CD4-positive, alpha-beta T cell treated with Interleukin-15 for 4 hours (primary cell): ENCODE results near the gene TMEM131.

Experiments used
- DNase-seq: peaks from one replicate; pipeline ENCODE4 v3.0.0-alpha.2; 2020; ENCODE audit warnings: low spot score

TMEM131 gene

DNA sequence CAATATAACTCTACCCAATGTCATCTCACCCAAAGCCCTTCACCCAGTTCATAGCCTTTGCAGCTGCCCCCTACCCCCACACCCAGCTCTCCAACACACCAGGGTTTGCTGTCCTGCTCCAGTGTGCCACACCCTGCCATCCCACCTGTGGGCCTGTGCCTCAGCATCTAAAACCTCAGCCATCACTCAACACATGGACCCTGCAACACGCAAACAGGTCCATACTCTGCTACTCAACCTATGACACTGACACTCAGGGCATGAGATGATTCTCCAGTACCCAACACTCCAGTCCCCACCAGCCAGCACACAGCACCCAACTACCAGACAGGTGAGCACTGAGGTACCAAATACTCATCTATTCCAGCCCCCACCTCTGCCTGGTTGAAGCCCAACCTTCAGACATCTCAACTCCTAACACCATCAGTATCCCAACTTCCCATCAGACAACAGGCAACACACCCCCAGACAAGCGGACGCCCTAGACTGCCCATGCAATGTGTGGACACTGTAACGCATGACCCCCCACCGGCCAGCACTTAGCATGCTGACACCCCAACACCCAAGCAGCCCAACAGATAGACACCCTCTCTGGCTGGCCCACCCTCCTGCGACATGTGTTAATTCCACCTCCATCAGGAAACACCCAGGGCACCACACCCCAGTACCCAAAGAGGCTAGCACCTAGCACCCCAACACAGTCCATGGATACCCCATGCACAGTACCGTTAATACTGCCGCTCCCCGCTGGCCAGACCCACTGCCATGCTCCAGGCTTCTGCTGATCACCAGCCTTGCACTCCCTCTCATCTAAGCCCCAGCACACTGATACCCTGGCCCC is 257.3 kb downstream of the TMEM131 start:
- no peak for DNase-seq

DNA sequence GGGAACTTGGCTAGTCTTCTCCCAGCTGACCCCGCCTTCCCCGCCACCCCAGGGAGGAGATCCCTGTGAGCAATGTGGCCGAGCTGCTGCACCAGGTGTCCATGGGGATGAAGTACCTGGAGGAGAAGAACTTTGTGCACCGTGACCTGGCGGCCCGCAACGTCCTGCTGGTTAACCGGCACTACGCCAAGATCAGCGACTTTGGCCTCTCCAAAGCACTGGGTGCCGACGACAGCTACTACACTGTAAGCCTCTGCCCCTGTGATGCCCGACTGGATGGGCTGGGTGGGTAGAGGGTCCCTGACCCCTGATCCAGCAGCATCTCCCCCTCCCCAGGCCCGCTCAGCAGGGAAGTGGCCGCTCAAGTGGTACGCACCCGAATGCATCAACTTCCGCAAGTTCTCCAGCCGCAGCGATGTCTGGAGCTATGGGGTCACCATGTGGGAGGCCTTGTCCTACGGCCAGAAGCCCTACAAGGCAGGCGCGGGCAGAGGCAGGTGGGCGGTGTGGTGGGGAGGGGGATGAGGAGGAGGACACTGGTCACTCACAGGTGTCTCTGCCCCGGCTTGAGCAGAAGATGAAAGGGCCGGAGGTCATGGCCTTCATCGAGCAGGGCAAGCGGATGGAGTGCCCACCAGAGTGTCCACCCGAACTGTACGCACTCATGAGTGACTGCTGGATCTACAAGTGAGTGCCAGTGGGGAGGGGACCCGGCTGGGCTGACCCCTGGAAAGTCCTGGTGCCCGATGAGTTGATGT is 258.1 kb downstream of the TMEM131 start:
- no peak for DNase-seq

DNA sequence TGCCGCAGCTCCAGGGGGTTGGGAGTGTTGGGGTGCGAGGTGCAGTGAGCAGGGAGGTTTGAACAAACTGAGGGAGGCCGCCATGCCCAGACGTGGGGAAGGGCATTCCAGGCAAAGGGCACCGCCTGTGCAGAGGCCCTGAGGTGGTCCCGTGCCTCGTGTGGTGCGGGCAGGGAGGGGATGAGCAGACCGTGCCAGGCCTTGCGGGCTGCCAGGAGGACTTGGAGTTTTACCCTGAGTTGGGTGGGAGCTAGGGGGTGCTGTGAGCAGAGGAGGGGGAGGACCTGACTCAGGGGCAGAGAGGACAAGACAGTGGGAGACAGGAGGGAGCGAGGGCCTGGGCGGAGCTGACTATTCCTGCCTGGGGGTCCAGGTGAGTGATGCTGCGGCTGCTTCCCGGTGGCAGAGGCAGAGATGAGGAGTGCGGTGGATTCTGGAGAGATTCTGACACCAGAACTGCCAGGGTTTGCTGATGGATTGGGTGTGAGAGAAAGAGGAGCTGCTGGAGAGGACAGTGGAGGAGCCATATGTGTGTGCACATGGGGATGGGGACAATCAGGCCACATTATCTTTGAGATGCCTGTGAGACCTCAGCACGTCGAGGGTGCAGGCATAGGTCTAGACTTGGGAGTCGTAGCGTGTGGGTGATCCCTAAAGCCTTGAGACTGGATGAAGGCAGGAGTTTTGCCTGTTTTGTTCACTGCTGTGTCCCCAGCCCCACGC is 259.0 kb downstream of the TMEM131 start:
- DNase-seq: no peak

DNA sequence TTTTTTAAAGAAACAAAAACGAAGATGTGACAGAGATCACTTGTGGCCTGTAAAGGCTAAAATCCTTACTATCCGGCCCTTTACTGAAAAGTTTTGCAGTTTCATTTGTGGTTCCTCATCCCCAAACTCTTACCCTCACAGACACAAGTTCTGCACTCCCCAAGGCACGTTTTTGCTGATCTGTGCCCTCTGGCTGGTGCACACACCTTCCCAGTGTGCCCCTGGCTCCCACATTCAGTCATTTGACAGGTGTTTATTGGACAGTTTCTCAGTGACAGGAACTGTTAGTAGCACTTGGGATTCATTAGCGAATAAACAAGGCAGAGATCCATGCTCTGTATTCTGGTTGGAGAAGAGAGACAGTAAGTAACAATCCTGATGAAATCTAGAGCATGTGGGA is 259.6 kb downstream of the TMEM131 start:
- DNase-seq: no peak

DNA sequence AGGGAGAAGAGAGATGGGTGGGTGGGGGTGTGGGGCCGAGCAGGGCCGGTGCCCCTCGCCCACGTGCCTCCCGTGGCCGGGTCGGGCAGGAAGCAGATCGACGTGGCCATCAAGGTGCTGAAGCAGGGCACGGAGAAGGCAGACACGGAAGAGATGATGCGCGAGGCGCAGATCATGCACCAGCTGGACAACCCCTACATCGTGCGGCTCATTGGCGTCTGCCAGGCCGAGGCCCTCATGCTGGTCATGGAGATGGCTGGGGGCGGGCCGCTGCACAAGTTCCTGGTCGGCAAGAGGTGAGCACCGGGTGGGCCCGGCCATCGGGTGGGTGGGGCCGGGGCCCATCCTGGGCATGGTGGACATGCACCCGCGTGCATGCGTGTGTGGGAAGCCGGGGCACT is 260.6 kb downstream of the TMEM131 start:
- DNase-seq: no peak

DNA sequence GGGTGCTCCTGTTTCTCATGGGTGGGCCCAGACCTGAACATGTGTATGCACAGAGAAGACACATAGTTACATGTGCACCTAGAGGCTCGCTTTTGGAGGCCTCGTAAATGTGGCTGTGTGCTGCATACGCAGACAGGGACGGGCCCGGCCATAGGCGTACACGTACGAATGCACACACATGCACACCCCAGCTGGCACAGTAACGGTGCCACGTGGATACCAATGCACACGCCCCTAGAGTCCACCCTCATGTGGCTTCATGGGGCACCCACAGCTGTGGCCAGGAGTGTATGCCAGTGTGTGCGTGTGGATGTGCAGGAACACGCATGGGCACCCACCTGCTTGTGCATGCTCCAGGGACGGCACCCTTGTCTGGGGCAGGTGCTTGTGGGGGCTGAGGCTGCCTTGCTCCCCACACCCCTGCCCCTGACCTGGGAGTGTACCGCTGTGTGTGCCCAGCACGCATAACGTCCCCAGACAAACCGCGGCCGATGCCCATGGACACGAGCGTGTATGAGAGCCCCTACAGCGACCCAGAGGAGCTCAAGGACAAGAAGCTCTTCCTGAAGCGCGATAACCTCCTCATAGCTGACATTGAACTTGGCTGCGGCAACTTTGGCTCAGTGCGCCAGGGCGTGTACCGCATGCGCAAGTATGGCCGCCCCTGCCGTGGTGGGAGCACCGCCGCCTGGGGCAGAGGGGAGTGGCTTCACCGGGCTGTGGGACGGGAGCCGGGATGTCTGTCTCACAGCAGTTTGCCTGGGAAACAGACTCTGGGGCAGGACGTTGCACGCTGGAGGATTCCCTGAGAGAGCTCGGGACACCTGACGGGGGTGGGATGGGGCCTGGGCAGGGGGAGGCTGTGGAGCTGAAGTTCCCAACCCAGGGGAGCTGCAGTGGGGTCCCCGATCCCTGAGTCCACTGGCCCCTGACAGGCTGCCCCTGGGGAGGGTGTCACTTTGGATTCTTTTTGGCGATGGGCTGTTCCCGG is 261.4 kb downstream of the TMEM131 start:
- DNase-seq: no peak

DNA sequence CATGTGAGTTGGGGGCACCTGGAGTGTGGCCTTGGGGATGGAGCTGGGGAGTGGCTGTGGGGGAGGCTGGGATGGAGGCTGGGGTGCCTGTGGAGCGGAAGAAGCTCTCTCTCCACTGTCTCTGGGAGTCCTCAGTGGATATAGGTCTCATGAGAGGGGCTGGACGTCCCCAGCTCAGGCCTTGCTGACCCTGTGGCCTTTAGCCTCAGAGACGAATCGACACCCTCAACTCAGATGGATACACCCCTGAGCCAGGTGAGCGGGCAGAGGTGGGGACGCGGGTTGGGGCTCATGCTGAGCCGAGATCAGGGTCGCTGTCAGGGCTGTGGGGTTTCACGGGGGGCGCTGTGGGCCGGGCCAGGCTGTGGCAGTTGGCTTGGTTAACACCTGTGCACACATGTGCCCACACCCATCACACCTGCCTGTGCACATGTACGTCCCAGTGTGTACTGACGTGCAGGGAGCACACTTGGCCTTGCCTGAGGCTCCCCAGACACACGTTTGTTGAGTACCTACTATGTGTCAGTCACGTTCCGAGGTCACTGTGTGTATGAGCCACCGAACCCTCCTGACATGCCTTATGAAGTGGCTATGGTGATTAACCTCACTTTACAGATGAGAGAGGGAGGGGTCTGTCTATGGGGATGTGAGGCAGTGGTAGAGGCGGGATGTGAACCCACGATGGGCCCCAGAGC is 262.3 kb downstream of the TMEM131 start:
- no peak for DNase-seq

DNA sequence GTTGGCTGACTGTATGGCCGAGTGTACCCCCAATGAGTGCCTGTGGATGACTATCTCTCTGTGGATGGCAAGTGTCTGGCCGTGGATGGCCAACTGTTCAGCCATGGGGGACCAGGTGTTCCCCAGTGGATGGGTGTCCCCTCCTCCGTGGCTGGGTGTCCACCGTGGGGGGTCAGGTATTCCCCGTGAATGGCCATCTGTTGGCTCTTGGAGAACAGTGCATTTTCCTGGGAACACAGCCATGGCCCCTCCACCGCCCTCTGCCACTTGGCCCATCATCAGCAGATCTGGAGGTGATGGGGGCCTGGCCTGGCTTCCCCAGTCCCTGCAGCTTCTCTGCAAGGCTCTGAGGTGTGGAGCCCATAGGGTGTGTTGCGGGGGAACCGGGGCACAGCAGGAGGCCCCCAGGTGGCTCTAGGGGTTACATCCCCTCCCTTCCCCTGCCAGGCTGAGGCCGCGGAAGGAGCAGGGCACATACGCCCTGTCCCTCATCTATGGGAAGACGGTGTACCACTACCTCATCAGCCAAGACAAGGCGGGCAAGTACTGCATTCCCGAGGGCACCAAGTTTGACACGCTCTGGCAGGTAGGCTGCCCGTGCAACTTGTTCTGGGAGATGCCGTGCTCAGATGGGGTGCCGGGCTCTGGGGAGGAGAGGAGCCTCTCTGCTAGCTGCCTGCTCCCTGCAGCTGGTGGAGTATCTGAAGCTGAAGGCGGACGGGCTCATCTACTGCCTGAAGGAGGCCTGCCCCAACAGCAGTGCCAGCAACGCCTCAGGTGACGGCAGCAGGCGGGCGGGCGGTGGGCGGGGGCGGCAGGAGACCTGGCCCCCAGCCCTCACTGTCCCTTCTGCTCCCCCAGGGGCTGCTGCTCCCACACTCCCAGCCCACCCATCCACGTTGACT is 263.1 kb downstream of the TMEM131 start:
- DNase-seq: no peak

DNA sequence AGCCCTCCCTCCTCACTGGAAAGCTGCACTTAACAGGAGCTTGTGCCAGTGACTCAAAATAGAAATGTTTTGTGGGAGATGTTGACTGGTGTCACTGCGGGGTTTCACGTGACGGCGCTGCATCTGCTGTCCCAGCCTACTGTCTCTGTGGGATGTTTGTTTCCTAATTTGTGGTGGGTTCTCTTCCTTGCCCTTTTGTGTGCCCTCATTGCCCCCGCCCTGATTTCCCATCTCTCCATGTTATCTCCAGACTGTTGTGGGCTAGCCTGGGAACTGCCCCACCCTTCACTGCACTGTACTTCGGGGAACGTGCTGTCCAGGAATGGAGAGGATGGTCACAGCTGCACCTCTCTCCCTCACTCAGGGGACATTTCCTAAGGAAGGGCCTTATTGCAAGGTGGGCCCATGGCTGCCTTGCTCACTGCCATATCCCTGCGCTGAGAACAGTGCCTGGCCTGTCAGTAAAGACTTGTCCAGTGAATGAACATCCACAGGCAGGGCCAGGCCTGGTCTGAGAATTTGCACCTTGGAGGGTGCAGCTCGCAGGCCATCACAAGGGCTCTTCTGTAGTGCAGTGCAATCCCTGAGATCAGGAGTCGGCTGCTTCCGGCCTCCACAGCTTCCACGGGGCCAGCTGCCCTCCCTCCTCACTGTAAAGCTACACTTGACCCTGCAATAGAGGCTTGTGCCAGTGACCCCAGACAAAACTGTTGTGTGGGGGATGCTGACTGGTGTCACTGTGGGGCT is 264.3 kb downstream of the TMEM131 start:
- no peak for DNase-seq

DNA sequence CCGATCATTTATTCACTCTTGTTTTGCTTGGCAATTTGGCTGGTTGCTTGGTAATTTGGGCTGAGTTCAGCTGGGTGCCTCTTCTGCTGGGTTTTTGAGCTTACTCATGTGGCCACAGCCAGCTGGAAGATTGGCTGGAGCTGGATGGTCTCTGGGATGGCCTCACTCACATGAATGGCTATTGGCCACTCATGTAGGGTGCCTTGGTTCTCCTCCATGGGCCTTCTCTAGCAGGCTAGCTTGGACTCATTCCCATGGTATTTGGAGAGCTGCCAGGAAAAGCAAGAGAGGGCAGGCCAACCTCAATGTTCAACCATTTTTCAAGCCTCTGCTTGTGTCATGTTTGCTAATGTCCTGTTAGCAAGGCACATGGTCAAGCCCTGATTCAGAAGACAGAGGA is 265.5 kb downstream of the TMEM131 start:
- no peak for DNase-seq

DNA sequence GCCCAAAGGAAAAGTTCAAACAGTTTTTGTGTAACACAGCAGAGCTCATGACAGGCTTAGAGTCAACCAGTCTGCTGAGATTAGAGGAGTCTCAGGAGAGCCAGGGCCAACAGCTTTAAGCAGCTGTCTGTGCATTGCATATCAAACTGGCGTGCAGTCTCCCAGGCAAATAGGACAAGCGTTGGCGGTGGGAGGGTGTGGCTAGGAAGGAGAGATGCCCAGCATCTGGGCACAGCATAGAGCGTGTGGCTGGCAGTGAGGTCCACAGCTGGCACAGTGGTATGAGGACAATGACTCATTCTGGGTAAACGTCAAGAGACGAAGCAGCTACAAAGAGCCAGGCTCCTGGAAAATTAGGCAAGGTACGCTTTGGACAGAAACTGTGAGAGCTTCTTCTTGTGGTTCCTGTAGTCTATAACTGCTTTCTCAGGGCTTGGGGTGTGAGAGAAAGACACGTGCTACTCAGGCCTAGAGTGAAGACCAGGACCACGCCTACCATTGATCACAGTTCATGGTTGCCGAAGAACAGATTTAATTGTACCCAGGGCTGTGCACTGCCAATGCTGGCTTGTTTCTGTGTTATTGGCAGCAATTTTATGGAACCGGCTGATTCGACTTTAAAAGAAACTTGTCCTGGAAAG is 267.5 kb downstream of the TMEM131 start:
- DNase-seq: peak; percentile 31

DNA sequence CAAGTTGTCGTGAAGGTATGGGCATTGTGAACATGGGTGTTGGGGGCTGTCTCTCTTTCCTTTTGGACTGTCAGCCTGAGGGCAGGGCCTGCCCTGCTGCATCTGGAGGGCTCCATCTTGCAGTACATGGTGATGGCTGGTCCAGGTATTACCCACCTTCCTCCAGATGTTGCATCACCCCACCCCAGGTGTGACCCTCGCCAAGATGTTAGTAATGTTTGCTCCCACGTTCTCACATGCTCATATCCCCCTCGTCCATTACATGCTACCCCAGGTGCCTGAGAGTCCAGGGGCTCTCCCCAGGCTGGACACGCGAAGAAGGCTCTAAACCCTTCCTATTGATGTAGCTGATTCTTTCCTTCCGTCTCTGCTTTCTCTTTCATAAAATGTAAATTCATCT is 268.5 kb downstream of the TMEM131 start:
- no peak for DNase-seq

DNA sequence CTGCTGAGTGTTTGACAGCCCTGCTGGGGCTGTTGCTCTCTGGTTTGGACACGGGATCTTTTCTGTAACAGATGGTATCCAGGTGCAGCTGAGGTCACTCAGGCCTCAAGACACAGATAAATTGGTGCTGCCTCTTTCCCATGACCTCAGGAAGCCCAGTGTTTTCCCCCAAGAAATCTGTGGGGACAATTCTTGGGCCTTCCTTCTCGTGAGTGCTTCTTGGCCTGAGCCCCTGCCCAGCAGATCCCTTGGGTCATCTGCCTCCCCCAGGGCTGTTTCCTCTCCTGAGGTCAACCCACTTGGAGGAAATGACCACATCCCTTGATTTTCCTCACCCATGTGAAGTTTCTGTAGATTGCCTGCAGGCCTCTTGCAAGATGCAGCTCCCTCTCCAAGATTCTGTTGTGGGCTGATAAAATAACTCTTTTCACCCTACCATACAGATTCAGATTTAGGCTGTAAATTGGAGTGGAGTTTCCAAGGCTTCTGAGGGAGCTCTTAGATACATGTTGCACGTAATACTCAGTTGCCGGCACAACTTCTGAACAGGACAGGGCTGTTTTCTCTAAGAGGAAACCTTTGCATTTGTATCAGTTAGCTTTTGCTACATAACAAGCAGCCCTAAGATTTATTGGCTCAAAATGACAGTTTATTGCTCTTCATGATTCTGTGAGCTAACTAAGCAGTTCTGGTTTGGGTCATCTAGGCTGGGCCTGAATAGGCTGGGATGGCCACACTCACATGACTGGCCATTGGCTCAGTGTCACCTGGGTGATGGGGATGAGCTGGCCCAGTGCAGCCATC is 269.3 kb downstream of the TMEM131 start:
- DNase-seq: no peak

DNA sequence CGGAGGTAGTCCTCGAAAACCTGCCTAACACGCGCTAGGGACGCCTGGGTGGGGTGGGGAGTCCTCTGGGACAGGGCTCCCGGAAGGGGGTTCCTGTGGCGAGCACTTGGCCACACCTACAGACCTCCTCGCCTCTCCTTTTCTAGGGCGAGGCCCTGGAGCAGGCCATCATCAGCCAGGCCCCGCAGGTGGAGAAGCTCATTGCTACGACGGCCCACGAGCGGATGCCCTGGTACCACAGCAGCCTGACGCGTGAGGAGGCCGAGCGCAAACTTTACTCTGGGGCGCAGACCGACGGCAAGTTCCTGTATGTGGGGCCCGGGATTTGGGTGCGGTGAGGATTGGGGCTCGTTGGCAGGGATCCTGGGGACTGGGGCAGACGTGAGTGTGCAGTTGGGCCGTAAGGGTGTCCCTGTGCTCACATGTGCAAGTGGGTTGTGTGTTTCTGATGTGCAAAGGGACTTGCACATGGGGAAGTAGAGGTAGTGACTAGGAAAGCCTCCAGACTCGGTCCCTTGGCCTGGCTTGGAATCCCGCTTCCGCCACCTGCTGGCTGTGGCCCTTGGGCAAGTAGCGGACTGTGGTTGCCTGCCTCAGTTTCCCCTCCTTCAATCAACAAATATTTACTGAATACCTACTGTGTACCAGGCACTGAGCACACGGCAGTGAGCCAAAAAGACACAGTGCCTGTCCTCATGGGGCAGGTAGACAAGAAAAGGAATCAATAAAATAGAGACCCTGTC is 270.6 kb downstream of the TMEM131 start:
- DNase-seq: no peak

DNA sequence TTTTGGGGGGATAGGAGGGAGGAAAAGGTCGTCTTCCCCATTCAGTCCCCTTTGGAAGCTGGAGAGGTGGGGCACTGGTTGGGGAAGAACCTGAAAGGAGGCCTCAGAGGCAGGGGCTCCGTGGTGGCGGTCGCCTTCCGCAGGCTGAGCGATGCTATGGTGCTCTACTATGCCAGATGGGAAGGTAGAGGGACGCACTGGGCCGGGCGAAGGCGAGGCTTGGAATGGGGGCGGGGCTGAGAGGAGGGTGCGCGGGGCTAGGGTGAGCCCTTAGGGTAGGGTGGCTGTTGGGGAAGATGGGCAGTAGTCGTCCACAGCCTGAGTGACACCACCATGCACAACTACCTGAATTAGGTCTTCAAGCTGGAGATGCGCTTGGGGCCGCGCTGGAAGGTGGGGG is 271.2 kb downstream of the TMEM131 start:
- DNase-seq: no peak

DNA sequence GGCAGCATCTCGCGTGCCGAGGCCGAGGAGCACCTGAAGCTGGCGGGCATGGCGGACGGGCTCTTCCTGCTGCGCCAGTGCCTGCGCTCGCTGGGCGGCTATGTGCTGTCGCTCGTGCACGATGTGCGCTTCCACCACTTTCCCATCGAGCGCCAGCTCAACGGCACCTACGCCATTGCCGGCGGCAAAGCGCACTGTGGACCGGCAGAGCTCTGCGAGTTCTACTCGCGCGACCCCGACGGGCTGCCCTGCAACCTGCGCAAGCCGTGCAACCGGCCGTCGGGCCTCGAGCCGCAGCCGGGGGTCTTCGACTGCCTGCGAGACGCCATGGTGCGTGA is 271.7 kb downstream of the TMEM131 start:
- DNase-seq: no peak
